HG03095 (cell line): ENCODE data around the gene MAPK14.

Experiments used
- ATAC-seq: cut with Tn5 transposase; IDR thresholded peaks from one replicate; pipeline ENCODE4 v1.9.1; 2021; ENCODE audit warnings: moderate library complexity; ENCODE audit not compliant: unreplicated experiment

MAPK14 gene

GRCh38 chr6:36034441-36034840 is 6.8 kb downstream of the MAPK14 start:
- ATAC-seq: no peak

- no peak for ATAC-seq
These were observed 7.6 kb downstream of the MAPK14 start for GRCh38 chr6:36035225-36035624.

GRCh38 chr6:36038120-36038876 is 10.7 kb downstream of the MAPK14 start:
- no peak for ATAC-seq

- no peak for ATAC-seq
These were observed 11.5 kb downstream of the MAPK14 start for GRCh38 chr6:36039112-36039511.

GRCh38 chr6:36040958-36041357 is 13.3 kb downstream of the MAPK14 start:
- no peak for ATAC-seq

GRCh38 chr6:36042618-36043260 is 15.1 kb downstream of the MAPK14 start:
- no peak for ATAC-seq

- ATAC-seq: no peak
These were observed 22.0 kb downstream of the MAPK14 start for GRCh38 chr6:36049582-36049981.

- no peak for ATAC-seq
These were observed 22.7 kb downstream of the MAPK14 start for GRCh38 chr6:36050305-36050704.

- ATAC-seq: no peak
These were observed 23.5 kb downstream of the MAPK14 start for GRCh38 chr6:36050947-36051710.

GRCh38 chr6:36052097-36052496 is 24.5 kb downstream of the MAPK14 start:
- ATAC-seq: no peak

GRCh38 chr6:36053878-36054277 is 26.3 kb downstream of the MAPK14 start:
- ATAC-seq: no peak

- ATAC-seq: no peak
These were observed 26.8 kb downstream of the MAPK14 start for GRCh38 chr6:36054415-36054814.

- ATAC-seq: no peak
These were observed 27.3 kb downstream of the MAPK14 start for GRCh38 chr6:36054956-36055355.

GRCh38 chr6:36056178-36056577 is 28.6 kb downstream of the MAPK14 start:
- no peak for ATAC-seq

- no peak for ATAC-seq
These were observed 33.6 kb downstream of the MAPK14 start for GRCh38 chr6:36061236-36061635.

GRCh38 chr6:36062247-36062646 is 34.6 kb downstream of the MAPK14 start:
- no peak for ATAC-seq

GRCh38 chr6:36063318-36064060 is 35.9 kb downstream of the MAPK14 start:
- ATAC-seq: no peak

GRCh38 chr6:36064770-36065396 is 37.3 kb downstream of the MAPK14 start:
- no peak for ATAC-seq

GRCh38 chr6:36065916-36066315 is 38.3 kb downstream of the MAPK14 start:
- ATAC-seq: no peak

GRCh38 chr6:36066817-36067216 is 39.2 kb downstream of the MAPK14 start:
- ATAC-seq: no peak
